ENCODE data around the gene OOSP4B.
"Not testable (repeated sequence)": the region's sequence is repeated elsewhere in the genome, so short reads cannot be mapped to it uniquely, and the experiment has no call there.

Gene OOSP4B

DNA sequence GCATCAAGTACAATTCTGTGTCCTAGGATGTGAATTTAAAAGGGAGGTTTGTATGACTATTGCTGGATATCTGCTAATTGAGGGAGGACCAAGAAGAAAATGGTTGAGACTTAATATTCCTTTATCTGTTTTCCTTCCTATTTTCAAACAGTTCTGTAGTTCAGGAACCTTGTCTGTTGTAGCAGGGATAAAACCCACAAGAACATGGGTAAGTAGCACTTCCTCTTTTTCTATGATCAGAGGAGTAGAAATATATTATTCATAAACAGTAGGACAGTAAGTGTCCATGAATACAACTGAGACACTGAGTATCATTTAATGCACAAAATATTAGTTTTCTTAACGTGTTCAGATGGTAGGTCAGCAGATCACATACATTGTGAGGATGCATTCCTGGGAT lies 47.1 kb downstream of the OOSP4B start:
- DNase-seq: no peak

- DNase-seq: no peak
Measured at GRCh38 chr11:60065801-60066200, 48.8 kb downstream of the OOSP4B start.

DNA sequence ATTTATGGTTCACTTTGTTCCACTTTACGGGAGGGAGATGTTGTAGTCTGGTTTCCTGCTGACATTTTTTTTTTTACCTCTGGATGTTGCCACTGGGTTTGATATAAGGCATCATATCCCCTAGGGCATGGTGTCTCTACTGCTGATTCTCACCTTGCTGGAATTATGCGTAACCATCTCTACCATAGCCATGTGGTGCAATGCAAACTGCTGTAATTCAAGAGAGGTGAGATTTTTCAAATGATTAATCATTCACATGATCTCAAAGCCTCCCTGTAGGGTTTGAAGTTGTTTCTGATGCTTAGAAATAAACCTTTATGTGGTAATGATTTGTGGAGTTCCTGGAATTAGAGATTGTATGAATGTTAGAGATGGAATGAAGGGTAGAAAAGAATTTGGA lies 52.5 kb downstream of the OOSP4B start:
- DNase-seq: no peak

DNA sequence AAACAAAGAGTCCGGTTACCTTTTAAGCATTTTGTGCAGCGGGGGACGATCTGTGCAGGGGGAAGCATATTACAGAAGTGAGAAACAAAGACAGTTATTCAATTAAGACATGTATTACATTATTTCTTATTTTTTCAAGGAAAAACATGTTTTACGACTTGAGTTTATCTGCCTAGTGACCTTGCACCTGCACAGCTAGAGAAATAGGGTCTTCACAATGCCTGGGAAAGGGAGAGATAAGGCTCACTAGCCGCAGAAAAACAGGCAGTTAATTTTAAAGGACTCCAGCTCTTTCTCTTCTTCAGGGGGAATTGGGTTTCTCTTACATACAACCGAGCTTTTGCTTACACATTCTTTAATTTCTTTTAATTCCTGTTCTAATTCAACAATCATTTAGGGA lies 54.7 kb downstream of the OOSP4B start:
- not testable (repeated sequence) for DNase-seq

DNA sequence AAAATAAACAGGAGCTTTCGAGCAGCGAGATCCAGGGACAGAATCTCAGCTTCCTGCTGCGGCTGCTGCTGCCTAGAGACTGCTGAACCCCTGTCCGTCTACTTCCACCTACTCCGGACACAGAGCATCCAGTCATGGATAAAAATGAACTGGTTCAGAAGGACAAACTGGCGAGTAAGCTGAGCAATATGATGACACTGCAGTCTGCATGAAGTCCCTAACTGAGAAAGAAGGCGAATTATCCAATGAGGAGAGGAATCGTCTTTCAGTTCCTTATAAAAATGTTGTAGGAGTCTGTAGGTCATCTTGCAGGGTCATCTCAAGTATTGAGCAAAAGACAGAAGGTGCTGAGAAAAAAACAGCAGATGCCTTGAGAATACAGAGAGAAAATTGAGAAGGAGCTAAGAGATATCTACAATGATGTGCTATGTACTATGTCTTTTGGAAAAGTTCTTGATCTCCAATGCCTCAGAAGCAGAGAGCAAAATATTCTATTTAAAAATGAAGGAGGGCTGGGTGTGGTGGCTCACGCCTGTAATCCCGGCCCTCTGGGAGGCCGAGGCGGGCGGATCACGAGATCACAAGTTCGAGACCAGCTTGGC lies 60.3 kb downstream of the OOSP4B start:
- no peak for DNase-seq

DNA sequence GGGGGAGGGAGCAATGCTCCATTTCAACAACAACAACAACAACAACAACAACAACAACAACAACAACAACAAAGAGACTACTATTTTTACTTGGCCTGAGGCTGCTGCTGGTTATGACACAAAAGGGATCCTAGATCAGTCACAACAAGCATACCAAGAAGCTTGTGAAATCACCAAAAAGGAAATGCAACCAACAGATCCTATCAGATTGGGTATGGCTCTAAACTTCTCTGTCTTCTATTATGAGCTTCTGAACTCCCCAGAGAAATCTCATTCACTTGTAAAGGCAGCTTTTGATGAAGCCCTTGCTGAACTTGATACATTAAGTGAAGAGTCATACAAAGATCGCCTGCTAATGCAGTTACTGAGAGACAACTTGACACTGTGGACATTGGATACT lies 61.0 kb downstream of the OOSP4B start:
- DNase-seq: no peak

GRCh38 chr11:60078745-60079144 lies 61.8 kb downstream of the OOSP4B start:
- no peak for DNase-seq

- DNase-seq: no peak
Measured at GRCh38 chr11:60080535-60080934, 63.6 kb downstream of the OOSP4B start.
